Activated gamma-delta T cell treated with Interleukin-2 at 50 U/mL for 16 hours (primary cell): ENCODE data around the gene NFU1.
"Not testable (repeated sequence)": the region's sequence is repeated elsewhere in the genome, so short reads cannot be mapped to it uniquely, and the experiment has no call there.

Source experiments
- DNase-seq: peaks from one replicate; pipeline ENCODE4 v3.0.0-alpha.2; 2020

The NFU1 gene

GRCh38 chr2:69386360-69386759, 50.9 kb downstream of the NFU1 start:
- no peak for DNase-seq

- DNase-seq: no peak
These were observed 51.6 kb downstream of the NFU1 start for GRCh38 chr2:69385443-69386151.

GRCh38 chr2:69384618-69385081, 52.6 kb downstream of the NFU1 start:
- DNase-seq: no peak

GRCh38 chr2:69383176-69383812, 53.9 kb downstream of the NFU1 start:
- DNase-seq: no peak

- DNase-seq: no peak
These were observed 54.7 kb downstream of the NFU1 start for GRCh38 chr2:69382547-69382946.

GRCh38 chr2:69381337-69381737, 55.9 kb downstream of the NFU1 start:
- no peak for DNase-seq

GRCh38 chr2:69380072-69380917, 56.9 kb downstream of the NFU1 start:
- DNase-seq: no peak

GRCh38 chr2:69376403-69376802, 60.8 kb downstream of the NFU1 start:
- DNase-seq: no peak

- DNase-seq: no peak
These were observed 61.5 kb downstream of the NFU1 start for GRCh38 chr2:69375494-69376353.

GRCh38 chr2:69372767-69373166, 64.5 kb downstream of the NFU1 start:
- DNase-seq: no peak

GRCh38 chr2:69369802-69370201, 67.4 kb downstream of the NFU1 start:
- DNase-seq: no peak

GRCh38 chr2:69368588-69368987, 68.6 kb downstream of the NFU1 start:
- DNase-seq: no peak

- DNase-seq: no peak
These were observed 77.9 kb downstream of the NFU1 start for GRCh38 chr2:69359371-69359770.

- no peak for DNase-seq
These were observed 78.3 kb downstream of the NFU1 start for GRCh38 chr2:69358914-69359313.

- no peak for DNase-seq
These were observed 80.8 kb downstream of the NFU1 start for GRCh38 chr2:69356471-69356870.

- not testable (repeated sequence) for DNase-seq
These were observed 82.3 kb downstream of the NFU1 start for GRCh38 chr2:69354976-69355375.

- DNase-seq: no peak
These were observed 83.9 kb downstream of the NFU1 start for GRCh38 chr2:69353360-69353759.

GRCh38 chr2:69348781-69349180, 88.5 kb downstream of the NFU1 start:
- DNase-seq: no peak
